ENCODE results near the gene UPK2.
A peak's percentile ranks its signal among the peaks of the same experiment; 100 is the strongest.

UPK2 gene

GRCh38 chr11:118956094-118956846, at the start of gene UPK2:
Gene UPK2, plus strand, starts transcription at chr11:118956298. Its CDS starts 53 bp downstream, at chr11:118956351.
- Histone ChIP-seq H3K9me3 (ENCODE audit: control insufficient read depth, insufficient read depth, low read length) (no peaks in the 10 kb centered on the region), H3K27me3 (ENCODE audit: control insufficient read depth, insufficient read depth, low read length) (no peaks in the 10 kb centered on the region), H3K4me1 (ENCODE audit: control insufficient read depth, insufficient read depth, low read length) (no peaks in the 10 kb centered on the region), H3K36me3 (ENCODE audit: control insufficient read depth, insufficient read depth, low read length) (no peaks in the 10 kb centered on the region), H3K27ac (ENCODE audit: low read length) (no peak within 1 kb of the TSS), H3K4me3 (ENCODE audit: low read length) (no peak within 1 kb of the TSS)
- WGBS (ENCODE audit: insufficient coverage, insufficient read length): no CpG with 5 or more reads among the region's 7 CpGs
- DNase-seq (ENCODE audit: low read depth, low spot score): peak; percentile 83

DNA sequence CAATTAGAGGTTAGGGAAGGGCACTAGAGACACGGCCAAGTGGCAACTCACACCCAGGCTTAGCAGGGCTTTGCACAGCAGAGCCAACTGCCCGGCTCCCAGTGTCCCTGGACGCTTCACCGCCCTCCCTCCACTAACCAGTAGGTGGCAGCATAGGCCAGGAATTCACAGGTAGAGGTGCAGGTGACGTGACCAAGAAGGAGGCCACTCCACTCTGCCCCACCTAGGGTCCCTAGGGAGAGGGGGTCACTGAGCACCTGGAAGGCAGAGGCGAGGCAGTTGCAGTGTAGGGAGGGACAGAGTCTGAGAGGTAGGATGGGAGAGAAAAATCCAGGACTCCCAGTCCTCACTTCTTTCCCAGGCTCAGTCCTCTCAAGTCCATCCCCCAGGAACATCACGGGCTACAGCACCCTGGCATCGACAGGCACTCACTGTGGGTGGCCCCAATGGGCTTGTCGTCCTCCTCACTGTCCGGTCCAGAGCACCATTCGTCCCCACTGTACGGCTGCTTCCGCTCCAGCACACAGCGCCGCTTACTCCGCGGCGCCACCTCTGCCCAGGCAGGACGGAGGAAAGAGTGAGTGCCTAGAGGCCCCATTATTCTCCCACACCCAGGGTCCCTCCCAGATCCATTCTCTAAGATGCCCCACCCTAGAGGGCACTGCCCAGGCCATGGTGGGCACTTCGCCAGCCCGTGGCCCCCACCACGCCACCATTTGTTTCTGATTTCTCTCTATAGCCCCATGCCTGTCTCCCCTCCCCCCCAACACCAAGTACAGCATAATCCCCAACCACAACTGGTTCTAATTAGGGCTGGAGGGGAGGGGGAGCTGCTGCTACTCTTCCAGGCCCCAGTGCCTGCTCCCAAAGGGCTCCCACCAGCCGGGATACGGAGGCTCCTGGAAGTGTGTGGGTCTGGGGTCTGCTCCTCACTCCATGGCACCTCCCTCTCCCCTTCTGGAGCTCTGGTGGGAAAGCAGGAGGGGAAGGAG, 48.8 kb upstream of the UPK2 start:
- Histone ChIP-seq H3K4me1 (ENCODE audit: control insufficient read depth, insufficient read depth, low read length) (peaks cover 17% of the 10 kb centered on the region), H3K27ac (ENCODE audit: low read length) (no peak overlapping the region), H3K9me3 (ENCODE audit: control insufficient read depth, insufficient read depth, low read length) (no peaks in the 10 kb centered on the region), H3K36me3 (ENCODE audit: control insufficient read depth, insufficient read depth, low read length) (peaks cover 15% of the 10 kb centered on the region), H3K4me3 (ENCODE audit: low read length) (no peak overlapping the region), H3K27me3 (ENCODE audit: control insufficient read depth, insufficient read depth, low read length) (no peaks in the 10 kb centered on the region)
- no CpG with 5 or more reads among the region's 24 CpGs for WGBS (ENCODE audit: insufficient coverage, insufficient read length)
- DNase-seq (ENCODE audit: low read depth, low spot score): no peak

DNA sequence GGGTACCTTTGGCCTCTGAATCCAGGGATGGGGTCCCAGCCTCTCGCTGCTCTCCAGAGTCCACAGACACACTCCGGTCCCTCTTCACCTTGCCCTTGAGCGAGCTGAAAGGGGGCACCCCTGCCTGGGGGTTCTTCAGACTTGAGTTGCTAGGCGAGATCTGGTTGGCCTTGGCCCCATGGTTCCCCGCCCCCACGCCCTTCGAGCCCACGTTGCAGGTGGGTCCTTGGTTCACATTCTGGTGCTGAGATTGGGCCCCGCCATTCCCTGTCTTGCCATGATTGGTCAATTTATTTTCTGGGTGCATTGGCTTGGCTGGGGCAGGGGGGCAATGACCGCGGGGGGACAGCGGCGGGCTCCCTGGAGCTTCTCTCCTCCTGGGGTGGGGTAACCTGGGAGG, 47.8 kb upstream of the UPK2 start:
- Histone ChIP-seq H3K4me1 (ENCODE audit: control insufficient read depth, insufficient read depth, low read length) (peaks cover 24% of the 10 kb centered on the region), H3K4me3 (ENCODE audit: low read length) (no peak overlapping the region), H3K36me3 (ENCODE audit: control insufficient read depth, insufficient read depth, low read length) (peaks cover 7% of the 10 kb centered on the region; the same call in 1 of the 2 replicates), H3K27ac (ENCODE audit: low read length) (no peak overlapping the region), H3K27me3 (ENCODE audit: control insufficient read depth, insufficient read depth, low read length) (no peaks in the 10 kb centered on the region), H3K9me3 (ENCODE audit: control insufficient read depth, insufficient read depth, low read length) (no peaks in the 10 kb centered on the region)
- no peak for DNase-seq (ENCODE audit: low read depth, low spot score)
- no CpG with 5 or more reads among the region's 13 CpGs for WGBS (ENCODE audit: insufficient coverage, insufficient read length)

DNA sequence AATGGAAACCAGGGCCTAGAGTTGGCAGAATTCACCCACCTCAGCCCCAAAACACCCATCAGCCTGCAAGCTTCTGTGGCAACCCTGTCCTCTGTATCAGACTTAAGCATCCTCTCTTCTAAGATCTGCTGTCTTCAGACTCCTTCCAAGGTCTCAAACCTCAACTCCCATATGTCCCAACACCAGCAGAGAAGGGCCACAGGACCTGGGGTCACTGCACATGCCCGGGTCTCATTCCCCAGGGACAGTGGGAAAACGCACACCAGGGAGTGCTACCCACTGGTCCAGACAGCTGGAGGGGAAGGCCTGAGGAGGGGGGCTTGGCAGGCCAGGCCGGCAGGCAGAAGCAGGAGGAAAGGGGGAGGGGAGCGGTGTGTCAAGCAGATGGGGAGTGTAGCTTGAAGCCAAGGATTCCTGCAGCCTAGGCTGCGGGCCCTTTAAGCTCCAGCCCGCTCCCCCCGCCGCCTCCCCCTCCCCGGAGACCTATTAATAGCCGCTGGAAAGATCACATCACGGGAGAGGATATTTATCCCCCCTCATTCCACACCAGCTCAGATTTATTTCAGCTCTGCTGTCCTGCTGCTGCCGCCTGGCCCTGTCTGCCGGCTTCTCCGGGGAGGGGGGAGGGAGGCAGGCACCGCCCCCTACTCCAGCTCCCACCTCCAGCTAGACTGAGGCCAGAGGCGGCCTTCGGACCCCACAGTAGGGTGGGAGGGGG, 47.0 kb upstream of the UPK2 start:
- H3K4me3 ChIP-seq (ENCODE audit: low read length): peak overlapping the region; percentile 23; the same call in 1 of the 2 replicates
- H3K27me3 ChIP-seq (ENCODE audit: control insufficient read depth, insufficient read depth, low read length): no peaks in the 10 kb centered on the region
- H3K4me1 ChIP-seq (ENCODE audit: control insufficient read depth, insufficient read depth, low read length): peaks cover 29% of the 10 kb centered on the region
- no CpG with 5 or more reads among the region's 17 CpGs for WGBS (ENCODE audit: insufficient coverage, insufficient read length)
- H3K36me3 ChIP-seq (ENCODE audit: control insufficient read depth, insufficient read depth, low read length): peaks cover 2% of the 10 kb centered on the region; the same call in 1 of the 2 replicates
- H3K9me3 ChIP-seq (ENCODE audit: control insufficient read depth, insufficient read depth, low read length): no peaks in the 10 kb centered on the region
- no peak overlapping the region for H3K27ac ChIP-seq (ENCODE audit: low read length)
- no peak for DNase-seq (ENCODE audit: low read depth, low spot score)

DNA sequence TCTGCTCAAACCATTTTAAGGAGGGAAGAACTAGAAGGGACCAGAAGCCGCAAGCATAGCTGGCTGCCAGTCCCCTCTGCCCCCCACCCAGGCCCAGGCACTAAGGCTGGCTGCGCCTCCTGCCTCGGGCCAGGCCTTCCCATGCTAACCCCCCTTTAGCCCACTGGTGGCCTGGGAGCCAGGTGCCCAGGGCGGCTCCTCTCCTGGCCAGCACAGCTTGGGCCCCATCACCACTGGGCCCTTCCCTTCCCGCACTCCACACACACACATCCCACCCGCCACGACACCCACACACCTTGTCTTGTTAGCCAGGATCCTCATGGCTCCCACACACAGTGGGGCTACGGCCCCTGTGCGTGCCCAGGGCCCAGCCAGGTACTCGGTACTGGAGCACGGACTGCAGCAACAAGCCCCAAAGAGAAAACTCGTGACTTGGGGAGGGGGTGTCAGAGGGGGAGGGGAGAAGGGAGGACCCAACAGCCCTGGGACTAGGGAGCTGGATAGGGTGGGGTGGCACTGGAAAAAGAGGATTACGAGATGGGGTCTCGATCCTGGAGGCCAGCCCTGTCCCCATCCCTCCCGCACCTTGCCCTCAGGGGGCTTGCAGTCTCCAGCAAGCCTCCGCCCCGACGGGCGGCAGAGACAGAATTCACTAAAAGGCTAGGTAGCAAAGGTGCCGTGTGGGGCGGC, 46.3 kb upstream of the UPK2 start:
- Histone ChIP-seq H3K4me3 (ENCODE audit: low read length) (peak overlapping the region; percentile 23; the same call in 1 of the 2 replicates), H3K4me1 (ENCODE audit: control insufficient read depth, insufficient read depth, low read length) (peaks cover 35% of the 10 kb centered on the region), H3K27ac (ENCODE audit: low read length) (no peak overlapping the region), H3K27me3 (ENCODE audit: control insufficient read depth, insufficient read depth, low read length) (no peaks in the 10 kb centered on the region), H3K9me3 (ENCODE audit: control insufficient read depth, insufficient read depth, low read length) (no peaks in the 10 kb centered on the region), H3K36me3 (ENCODE audit: control insufficient read depth, insufficient read depth, low read length) (no peaks in the 10 kb centered on the region; the same call in 1 of the 2 replicates)
- no peak for DNase-seq (ENCODE audit: low read depth, low spot score)
- WGBS (ENCODE audit: insufficient coverage, insufficient read length): no CpG with 5 or more reads among the region's 21 CpGs

DNA sequence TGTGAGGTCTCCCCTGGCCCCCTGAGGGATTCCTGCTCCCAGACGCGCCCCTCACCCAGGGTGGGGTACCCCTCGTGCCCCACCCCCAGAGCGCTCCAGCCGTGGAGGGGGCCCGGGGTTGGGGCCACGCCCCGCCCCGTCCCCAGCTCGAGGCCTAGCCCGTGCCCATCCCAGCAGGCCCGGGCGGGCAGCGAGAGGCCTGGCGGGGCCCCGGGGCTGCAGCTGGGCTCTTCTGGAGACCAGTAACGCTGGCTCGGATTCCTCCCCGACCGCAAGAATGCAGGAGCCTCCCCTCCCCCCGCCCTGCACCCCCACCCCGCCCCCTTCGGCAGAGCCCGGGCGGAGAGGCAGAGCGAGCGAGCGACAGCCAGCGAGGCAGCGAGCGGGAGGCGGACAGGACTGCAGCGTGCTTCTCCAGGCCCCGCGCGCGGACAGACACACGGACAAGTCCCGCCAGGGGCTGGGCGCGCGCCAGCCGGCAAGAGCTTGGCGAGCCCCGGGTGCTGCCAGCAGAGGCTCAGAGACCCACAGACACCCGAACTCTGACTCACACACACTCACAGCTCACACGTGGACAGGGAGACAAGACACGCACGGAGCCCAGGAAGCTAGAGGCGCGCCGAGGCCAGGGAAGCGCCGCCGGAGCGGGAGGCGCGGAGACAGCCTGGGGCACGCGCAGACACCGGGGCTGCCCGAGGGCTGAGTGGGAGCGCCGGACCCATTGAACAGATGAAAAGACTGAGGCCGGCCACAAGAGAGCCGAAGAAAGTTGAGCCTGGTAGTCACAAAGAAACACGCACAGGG, 45.6 kb upstream of the UPK2 start:
- Histone ChIP-seq H3K27ac (ENCODE audit: low read length) (no peak overlapping the region), H3K4me3 (ENCODE audit: low read length) (peak overlapping the region; percentile 35; the same call in 1 of the 2 replicates), H3K36me3 (ENCODE audit: control insufficient read depth, insufficient read depth, low read length) (no peaks in the 10 kb centered on the region; the same call in 1 of the 2 replicates), H3K9me3 (ENCODE audit: control insufficient read depth, insufficient read depth, low read length) (no peaks in the 10 kb centered on the region), H3K27me3 (ENCODE audit: control insufficient read depth, insufficient read depth, low read length) (no peaks in the 10 kb centered on the region), H3K4me1 (ENCODE audit: control insufficient read depth, insufficient read depth, low read length) (peaks cover 35% of the 10 kb centered on the region)
- no CpG with 5 or more reads among the region's 67 CpGs for WGBS (ENCODE audit: insufficient coverage, insufficient read length)
- DNase-seq (ENCODE audit: low read depth, low spot score): no peak

- no peaks in the 10 kb centered on the region for H3K27me3 ChIP-seq (ENCODE audit: control insufficient read depth, insufficient read depth, low read length)
- H3K9me3 ChIP-seq (ENCODE audit: control insufficient read depth, insufficient read depth, low read length): no peaks in the 10 kb centered on the region
- H3K36me3 ChIP-seq (ENCODE audit: control insufficient read depth, insufficient read depth, low read length): no peaks in the 10 kb centered on the region; the same call in 1 of the 2 replicates
- DNase-seq (ENCODE audit: low read depth, low spot score): no peak
- peaks cover 37% of the 10 kb centered on the region for H3K4me1 ChIP-seq (ENCODE audit: control insufficient read depth, insufficient read depth, low read length)
- peak overlapping the region; percentile 16 for H3K27ac ChIP-seq (ENCODE audit: low read length)
- WGBS (ENCODE audit: insufficient coverage, insufficient read length): no CpG with 5 or more reads among the region's 21 CpGs
- peak overlapping the region; percentile 35; the same call in 1 of the 2 replicates for H3K4me3 ChIP-seq (ENCODE audit: low read length)
Measured at GRCh38 chr11:118911113-118911879, 44.8 kb upstream of the UPK2 start.

DNA sequence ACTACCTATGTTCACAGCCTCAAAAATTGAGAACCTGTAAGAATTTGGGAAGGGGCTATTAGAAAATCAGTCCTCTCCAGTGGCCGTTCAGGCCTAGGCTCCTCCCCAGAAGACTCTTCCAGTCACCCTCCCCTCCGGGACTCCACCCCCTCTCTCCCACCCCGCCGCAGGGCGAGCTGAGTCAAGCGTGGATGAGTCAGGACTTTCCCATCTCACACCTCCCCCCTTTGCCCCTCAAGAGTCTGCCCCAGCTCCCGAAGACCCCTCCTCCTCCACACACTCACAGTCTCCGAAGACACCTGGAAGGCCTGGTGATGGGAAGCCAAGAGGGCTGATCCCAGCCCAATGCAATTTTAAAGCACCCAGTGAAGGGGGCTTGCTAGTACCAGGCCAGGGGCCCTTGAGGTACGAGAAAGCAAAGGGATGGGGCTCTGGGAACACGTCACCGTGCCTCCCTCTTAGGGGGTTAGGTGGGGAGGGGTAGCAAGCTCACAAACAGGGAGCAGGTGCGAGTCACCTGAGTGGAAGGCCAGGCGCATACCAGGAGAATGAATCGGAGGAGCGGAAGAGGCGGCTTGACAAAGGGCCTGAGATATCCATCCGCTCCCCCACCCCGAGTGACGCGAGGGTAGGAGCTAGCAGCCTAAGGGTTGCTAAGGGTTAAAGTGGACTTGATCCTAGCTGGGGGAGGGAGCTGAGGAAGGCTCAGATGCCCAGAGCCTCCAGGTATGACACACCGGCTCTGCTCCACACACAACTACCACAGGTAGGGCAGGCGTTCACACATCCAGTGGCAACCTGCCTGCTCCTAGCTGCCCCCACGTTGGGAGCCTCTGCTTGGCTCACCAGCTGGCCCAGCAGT, 44.0 kb upstream of the UPK2 start:
- H3K36me3 ChIP-seq (ENCODE audit: control insufficient read depth, insufficient read depth, low read length): no peaks in the 10 kb centered on the region
- WGBS (ENCODE audit: insufficient coverage, insufficient read length): no CpG with 5 or more reads among the region's 23 CpGs
- H3K9me3 ChIP-seq (ENCODE audit: control insufficient read depth, insufficient read depth, low read length): no peaks in the 10 kb centered on the region
- H3K27ac ChIP-seq (ENCODE audit: low read length): peak overlapping the region; percentile 16
- H3K4me3 ChIP-seq (ENCODE audit: low read length): peak overlapping the region; percentile 35; the same call in 1 of the 2 replicates
- no peaks in the 10 kb centered on the region for H3K27me3 ChIP-seq (ENCODE audit: control insufficient read depth, insufficient read depth, low read length)
- H3K4me1 ChIP-seq (ENCODE audit: control insufficient read depth, insufficient read depth, low read length): peaks cover 42% of the 10 kb centered on the region
- DNase-seq (ENCODE audit: low read depth, low spot score): no peak
